Neural cell (in vitro differentiated cells): ENCODE data around the gene SLC38A3. TPM values are rescaled to one million over a fixed set of nuclear protein-coding genes. Genes with fewer than 3 reads are reported as not detected.

Experiments used
- H2AFZ ChIP-seq: fragments of 200-600, 300-800 bp; sonication (generic), shearing (Covaris generic); 2 replicates; pipeline ENCODE4 v1.6.0; 2014; ENCODE audit warnings: low read depth, mild to moderate bottlenecking, antibody characterized with exemption, low read length, moderate library complexity
- H3F3A ChIP-seq: fragments of 200-600 bp; shearing (Covaris generic); 2 replicates; pipeline ENCODE4 v1.6.1; 2016; ENCODE audit warnings: mild to moderate bottlenecking, moderate library complexity, mixed read lengths, antibody characterized with exemption, low read length; ENCODE audit not compliant: insufficient read depth, poor library complexity, severe bottlenecking
- H3K27ac ChIP-seq: fragments of 200-600, 300-800 bp; sonication (generic), shearing (Covaris generic); 2 replicates; pipeline ENCODE4 v1.5.1; 2014; ENCODE audit warnings: mild to moderate bottlenecking, low read length, moderate library complexity
- H3K27me3 ChIP-seq: fragments of 300-800, 200-600 bp; sonication (generic), shearing (Covaris generic); 2 replicates; pipeline ENCODE4 v1.6.0; 2014; ENCODE audit warnings: mild to moderate bottlenecking, low read depth, low read length, moderate library complexity; ENCODE audit not compliant: insufficient read depth
- H3K36me3 ChIP-seq: fragments of 300-800, 200-600 bp; sonication (generic), shearing (Covaris generic); 2 replicates; pipeline ENCODE4 v1.5.1; 2014; ENCODE audit warnings: mild to moderate bottlenecking, antibody characterized with exemption, low read length, moderate library complexity; ENCODE audit not compliant: insufficient read depth
- H3K4me2 ChIP-seq: fragments of 300-800, 200-600 bp; sonication (generic), shearing (Covaris generic); 2 replicates; pipeline ENCODE4 v1.6.0; 2014; ENCODE audit warnings: mild to moderate bottlenecking, low read length
- H3K4me3 ChIP-seq: fragments of 300-800, 200-600 bp; sonication (generic), shearing (Covaris generic); 2 replicates; pipeline ENCODE4 v1.5.1; 2014; ENCODE audit warnings: mild to moderate bottlenecking, low read length, moderate library complexity
- H3K79me2 ChIP-seq: fragments of 200-600 bp; shearing (Covaris generic); replicated peaks from 2 replicates; pipeline ENCODE4 v1.6.0; 2014; ENCODE audit warnings: mild to moderate bottlenecking, low read length, moderate library complexity; ENCODE audit not compliant: insufficient read depth
- H3K9ac ChIP-seq: fragments of 300-800, 200-600 bp; sonication (generic), shearing (Covaris generic); 2 replicates; pipeline ENCODE4 v1.6.1; 2016; ENCODE audit warnings: mild to moderate bottlenecking, low read length, mixed read lengths
- H3K9me2 ChIP-seq: fragments of 200-600 bp; shearing (Covaris generic); 2 replicates; pipeline ENCODE4 v1.6.1; 2016; ENCODE audit warnings: mild to moderate bottlenecking, low read length, mixed read lengths; ENCODE audit not compliant: insufficient read depth
- H3K9me3 ChIP-seq: fragments of 200-600, 300-800 bp; sonication (generic), shearing (Covaris generic); 2 replicates; pipeline ENCODE4 v1.6.1; 2016; ENCODE audit warnings: mild to moderate bottlenecking, mixed run types, low read length, moderate library complexity, mixed read lengths
- H4K20me1 ChIP-seq: fragments of 200-600 bp; shearing (Covaris generic); 2 replicates; pipeline ENCODE4 v1.6.1; 2016; ENCODE audit warnings: mild to moderate bottlenecking, mixed run types; ENCODE audit not compliant: insufficient read depth
- EP300 ChIP-seq: fragments of 450-650 bp; conservative IDR thresholded peaks from 2 replicates; pipeline ENCODE4 v1.6.1; 2014; ENCODE audit warnings: antibody characterized with exemption, mild to moderate bottlenecking, moderate library complexity; ENCODE audit not compliant: poor library complexity, severe bottlenecking
- EZH2 ChIP-seq: fragments of 200-600, 300-800 bp; shearing (Covaris generic), sonication (generic); IDR thresholded peaks from 2 replicates; pipeline ENCODE4 v1.6.1; 2014; ENCODE audit warnings: antibody characterized with exemption, low read length, borderline replicate concordance, mild to moderate bottlenecking; ENCODE audit not compliant: insufficient read depth, poor library complexity, severe bottlenecking
- MXI1 ChIP-seq: fragments of 450-650 bp; conservative IDR thresholded peaks from 2 replicates; pipeline ENCODE4 v1.6.1; 2014; ENCODE audit warnings: antibody characterized with exemption, mild to moderate bottlenecking; ENCODE audit not compliant: poor library complexity, severe bottlenecking
- POLR2AphosphoS5 ChIP-seq: IDR thresholded peaks from 2 replicates; pipeline ENCODE4 v1.6.1; 2012
- RAD21 ChIP-seq: fragments of 450-650 bp; conservative IDR thresholded peaks from 2 replicates; pipeline ENCODE4 v1.6.1; 2014; ENCODE audit warnings: antibody characterized with exemption, mild to moderate bottlenecking, moderate library complexity
- REST ChIP-seq: IDR thresholded peaks from 2 replicates; pipeline ENCODE4 v1.6.1; 2012; ENCODE audit warnings: borderline replicate concordance
- SMC3 ChIP-seq: fragments of 450-650 bp; conservative IDR thresholded peaks from 2 replicates; pipeline ENCODE4 v1.6.1; 2014; ENCODE audit warnings: antibody characterized with exemption, mild to moderate bottlenecking, moderate library complexity; ENCODE audit not compliant: poor library complexity
- TAF1 ChIP-seq: IDR thresholded peaks from 2 replicates; pipeline ENCODE4 v1.6.1; 2012; ENCODE audit warnings: low read depth
- polyA plus RNA-seq: library from polyadenylated mRNA; depleted of rRNA; stranded (reverse); fragments of >200 nt; gene quantifications from 2 replicates; pipeline ENCODE4 v1.2.3, GENCODE V29; 2014
- TF ChIP-seq, protein P1 (sequence below): fragments of 450-650 bp; IDR thresholded peaks from 2 replicates; pipeline ENCODE4 v1.5.1; 2014; ENCODE audit warnings: antibody characterized with exemption, mild to moderate bottlenecking, moderate library complexity; ENCODE audit not compliant: poor library complexity, severe bottlenecking

Gene SLC38A3
- polyA plus RNA-seq, 1 donor from 2014 or later: not detected

- no peaks in the 10 kb centered on the region for H4K20me1 ChIP-seq
- no peak overlapping the region for H3K4me2 ChIP-seq
- TF ChIP-seq POLR2AphosphoS5 (peak; percentile 1), RAD21 (no peak)
- H3K79me2 ChIP-seq: no peaks in the 10 kb centered on the region
- H2AFZ ChIP-seq: no peak overlapping the region
- no peaks in the 10 kb centered on the region for H3K9me3 ChIP-seq
- H3F3A ChIP-seq: no peaks in the 10 kb centered on the region
- peak overlapping the region; percentile 47 for H3K9ac ChIP-seq
- no peaks in the 10 kb centered on the region for H3K27me3 ChIP-seq
- H3K27ac ChIP-seq: peak overlapping the region; percentile 47
- H3K4me3 ChIP-seq: no peak overlapping the region
- H3K9me2 ChIP-seq: no peaks in the 10 kb centered on the region
- no peaks in the 10 kb centered on the region for H3K36me3 ChIP-seq
Measured at GRCh38 chr3:50264383-50264963, 59.4 kb downstream of the SLC38A3 start.

DNA sequence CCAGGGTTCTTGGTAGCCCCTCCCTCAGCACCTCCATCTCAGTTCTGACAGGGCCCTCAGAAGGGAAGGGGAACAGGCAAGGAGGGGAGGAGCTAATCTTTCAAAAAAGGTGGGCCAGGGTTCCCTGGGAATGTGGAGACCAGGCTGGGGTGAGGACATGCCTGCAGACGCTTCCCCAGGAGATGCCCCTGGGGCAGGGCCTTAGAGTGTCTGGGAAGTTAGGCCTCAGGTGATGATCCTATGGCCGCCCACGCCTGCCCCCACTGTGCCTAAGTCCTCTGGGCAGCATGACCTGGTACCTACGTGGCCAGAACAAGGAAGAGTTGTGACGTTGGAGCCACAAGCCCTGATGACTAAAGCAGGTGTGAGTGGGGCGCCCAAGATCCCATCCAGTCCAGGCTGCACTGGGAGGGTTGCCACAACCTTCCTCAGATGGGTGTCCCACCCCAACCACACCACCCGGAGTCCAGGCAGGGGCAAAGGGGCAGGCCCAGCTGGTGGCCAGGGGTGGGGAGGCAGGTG, 60.0 kb downstream of the SLC38A3 start:
- TF ChIP-seq POLR2AphosphoS5 (peak; percentile 3), SMC3 (no peak)

DNA sequence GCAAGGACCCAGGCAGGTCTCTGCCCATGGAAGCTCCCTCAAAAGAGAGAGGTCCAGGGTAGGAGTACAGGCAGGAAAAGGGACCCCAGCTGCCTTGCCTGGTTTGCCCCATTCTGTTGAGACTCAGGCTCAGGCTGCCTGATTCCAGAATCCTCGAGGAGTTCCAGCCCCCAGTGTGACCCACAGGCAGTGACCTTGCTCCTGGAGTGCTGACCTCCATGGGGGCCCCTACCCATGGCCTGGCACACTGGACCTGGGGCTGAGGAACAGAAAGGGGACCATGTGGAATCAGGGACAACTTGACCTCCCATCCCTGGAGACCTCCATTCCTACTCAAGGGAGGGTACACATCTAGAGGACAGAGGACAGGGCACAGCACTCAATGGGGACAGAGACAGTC, 60.5 kb downstream of the SLC38A3 start:
- Histone ChIP-seq H3F3A (no peaks in the 10 kb centered on the region), H3K9ac (no peak overlapping the region), H3K79me2 (no peaks in the 10 kb centered on the region), H3K27ac (peak overlapping the region; percentile 47), H3K4me2 (no peak overlapping the region), H3K36me3 (no peaks in the 10 kb centered on the region), H3K27me3 (no peaks in the 10 kb centered on the region), H4K20me1 (no peaks in the 10 kb centered on the region), H3K9me3 (no peaks in the 10 kb centered on the region), H2AFZ (no peak overlapping the region), H3K4me3 (no peak overlapping the region), H3K9me2 (no peaks in the 10 kb centered on the region)
- TF ChIP-seq TAF1 (no peak), REST (no peak), EZH2 (no peak), MXI1 (no peak), SMC3 (no peak), EP300 (no peak), RAD21 (no peak), POLR2AphosphoS5 (no peak)
- TF ChIP-seq, protein P1, sequence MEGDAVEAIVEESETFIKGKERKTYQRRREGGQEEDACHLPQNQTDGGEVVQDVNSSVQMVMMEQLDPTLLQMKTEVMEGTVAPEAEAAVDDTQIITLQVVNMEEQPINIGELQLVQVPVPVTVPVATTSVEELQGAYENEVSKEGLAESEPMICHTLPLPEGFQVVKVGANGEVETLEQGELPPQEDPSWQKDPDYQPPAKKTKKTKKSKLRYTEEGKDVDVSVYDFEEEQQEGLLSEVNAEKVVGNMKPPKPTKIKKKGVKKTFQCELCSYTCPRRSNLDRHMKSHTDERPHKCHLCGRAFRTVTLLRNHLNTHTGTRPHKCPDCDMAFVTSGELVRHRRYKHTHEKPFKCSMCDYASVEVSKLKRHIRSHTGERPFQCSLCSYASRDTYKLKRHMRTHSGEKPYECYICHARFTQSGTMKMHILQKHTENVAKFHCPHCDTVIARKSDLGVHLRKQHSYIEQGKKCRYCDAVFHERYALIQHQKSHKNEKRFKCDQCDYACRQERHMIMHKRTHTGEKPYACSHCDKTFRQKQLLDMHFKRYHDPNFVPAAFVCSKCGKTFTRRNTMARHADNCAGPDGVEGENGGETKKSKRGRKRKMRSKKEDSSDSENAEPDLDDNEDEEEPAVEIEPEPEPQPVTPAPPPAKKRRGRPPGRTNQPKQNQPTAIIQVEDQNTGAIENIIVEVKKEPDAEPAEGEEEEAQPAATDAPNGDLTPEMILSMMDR: no peak

More for the DNA sequence above, 60.0 kb downstream of the SLC38A3 start:
- Histone ChIP-seq H2AFZ (no peak overlapping the region), H4K20me1 (no peaks in the 10 kb centered on the region), H3K27ac (peak overlapping the region; percentile 47), H3K9me2 (no peaks in the 10 kb centered on the region), H3K9ac (peak overlapping the region; percentile 47), H3K9me3 (no peaks in the 10 kb centered on the region), H3K36me3 (no peaks in the 10 kb centered on the region), H3F3A (no peaks in the 10 kb centered on the region), H3K27me3 (no peaks in the 10 kb centered on the region), H3K4me3 (no peak overlapping the region), H3K79me2 (no peaks in the 10 kb centered on the region), H3K4me2 (no peak overlapping the region)
